ENCODE measurements around the gene ADAMTS16. TPM values are rescaled to one million over a fixed set of nuclear protein-coding genes. Genes with fewer than 3 reads are reported as not detected.

The ADAMTS16 gene
- total RNA-seq, 2 experiments from 2014 or later: not detected

- H3K9me3 Mint-ChIP-seq: peaks cover 7% of the 10 kb centered on the region
- POLR2A ChIA-PET: no interaction called here
- H3K4me1 Mint-ChIP-seq: no peaks in the 10 kb centered on the region
- no peaks in the 10 kb centered on the region for H3K27me3 Mint-ChIP-seq
- no peak for DNase-seq
- no peak overlapping the region for H3K27ac Mint-ChIP-seq
- CTCF ChIA-PET: no interaction called here
- no peak overlapping the region for H3K4me3 Mint-ChIP-seq
- no peaks in the 10 kb centered on the region for H3K36me3 Mint-ChIP-seq (ENCODE audit: low read depth)
Observed at GRCh38 chr5:5298068-5298633, 158.0 kb downstream of the ADAMTS16 start.

GRCh38 chr5:5298841-5299541 lies 158.9 kb downstream of the ADAMTS16 start:
- POLR2A ChIA-PET: no interaction called here
- no peaks in the 10 kb centered on the region for H3K27me3 Mint-ChIP-seq
- peaks cover 7% of the 10 kb centered on the region for H3K9me3 Mint-ChIP-seq
- no peak overlapping the region for H3K4me3 Mint-ChIP-seq
- H3K4me1 Mint-ChIP-seq: no peaks in the 10 kb centered on the region
- no peak for DNase-seq
- no peak overlapping the region for H3K27ac Mint-ChIP-seq
- H3K36me3 Mint-ChIP-seq (ENCODE audit: low read depth): no peaks in the 10 kb centered on the region
- CTCF ChIA-PET: no interaction called here

DNA sequence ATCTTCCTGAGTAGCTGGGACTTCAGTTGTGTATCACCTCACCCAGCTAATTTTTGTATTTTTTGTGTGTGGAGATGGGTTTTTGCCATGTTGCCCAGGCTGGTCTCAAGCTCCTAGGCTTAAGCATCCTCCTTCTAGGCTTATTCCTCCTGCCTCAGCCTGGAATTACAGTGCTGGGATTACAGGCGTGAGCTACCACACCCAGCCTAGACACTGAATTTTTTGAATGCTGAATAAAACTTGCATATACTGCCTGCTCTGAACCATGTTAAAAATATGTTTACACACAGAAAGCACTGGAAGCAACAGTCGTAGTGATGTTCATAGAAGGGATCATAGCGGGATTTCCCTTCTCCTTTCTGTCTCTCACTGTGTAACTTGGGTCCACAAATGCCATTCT lies 161.0 kb downstream of the ADAMTS16 start:
- POLR2A ChIA-PET: no interaction called here
- peaks cover 11% of the 10 kb centered on the region for H3K9me3 Mint-ChIP-seq
- H3K4me3 Mint-ChIP-seq: no peak overlapping the region
- no peaks in the 10 kb centered on the region for H3K36me3 Mint-ChIP-seq (ENCODE audit: low read depth)
- CTCF ChIA-PET: interaction anchor here (1.1 kb wide), 1 partner anchor 10 kb away, joined by 4 read pairs; no protein-coding TSS in a partner anchor
- no peak overlapping the region for H3K27ac Mint-ChIP-seq
- no peak for DNase-seq
- no peaks in the 10 kb centered on the region for H3K4me1 Mint-ChIP-seq
- no peaks in the 10 kb centered on the region for H3K27me3 Mint-ChIP-seq

DNA sequence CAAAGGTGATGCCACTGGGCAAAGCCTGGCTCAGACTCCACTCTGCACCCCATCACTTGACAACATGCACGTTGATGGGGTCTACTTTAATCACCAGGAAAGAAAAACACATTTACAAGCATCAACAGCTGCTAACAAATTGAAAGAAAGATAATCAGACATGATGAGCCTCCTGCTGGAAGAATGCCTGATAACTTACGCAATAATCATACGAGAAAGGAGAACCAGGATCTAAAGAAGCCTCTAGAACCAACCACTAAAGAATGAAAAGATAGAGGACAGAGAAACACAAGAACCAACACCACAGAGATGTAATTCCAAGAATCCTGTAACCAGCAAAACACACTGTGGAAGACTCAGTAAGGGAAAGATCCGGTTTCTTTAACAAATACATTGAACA lies 162.1 kb downstream of the ADAMTS16 start:
- no peaks in the 10 kb centered on the region for H3K36me3 Mint-ChIP-seq (ENCODE audit: low read depth)
- no peaks in the 10 kb centered on the region for H3K27me3 Mint-ChIP-seq
- no peak overlapping the region for H3K27ac Mint-ChIP-seq
- peaks cover 13% of the 10 kb centered on the region for H3K9me3 Mint-ChIP-seq
- DNase-seq: no peak
- CTCF ChIA-PET: interaction anchor here (1.1 kb wide), 1 partner anchor 9 kb away, joined by 4 read pairs; no protein-coding TSS in a partner anchor
- POLR2A ChIA-PET: no interaction called here
- no peaks in the 10 kb centered on the region for H3K4me1 Mint-ChIP-seq
- no peak overlapping the region for H3K4me3 Mint-ChIP-seq

DNA sequence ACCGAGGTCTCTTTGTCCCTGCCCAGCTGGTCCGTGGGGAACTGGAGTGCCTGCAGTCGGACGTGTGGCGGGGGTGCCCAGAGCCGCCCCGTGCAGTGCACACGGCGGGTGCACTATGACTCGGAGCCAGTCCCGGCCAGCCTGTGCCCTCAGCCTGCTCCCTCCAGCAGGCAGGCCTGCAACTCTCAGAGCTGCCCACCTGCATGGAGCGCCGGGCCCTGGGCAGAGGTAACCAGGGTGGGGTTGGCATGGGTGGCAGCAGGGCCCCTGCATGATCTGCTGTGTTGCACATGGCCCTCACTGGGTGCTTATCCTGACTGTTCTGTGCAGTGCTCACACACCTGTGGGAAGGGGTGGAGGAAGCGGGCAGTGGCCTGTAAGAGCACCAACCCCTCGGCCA lies 163.1 kb downstream of the ADAMTS16 start:
- Mint-ChIP-seq H3K27ac (no peak overlapping the region), H3K27me3 (no peaks in the 10 kb centered on the region), H3K36me3 (ENCODE audit: low read depth) (no peaks in the 10 kb centered on the region), H3K4me3 (no peak overlapping the region), H3K9me3 (peaks cover 13% of the 10 kb centered on the region), H3K4me1 (no peaks in the 10 kb centered on the region)
- ChIA-PET POLR2A (no interaction called here), CTCF (no interaction called here)
- DNase-seq: no peak

GRCh38 chr5:5304361-5305020 lies 164.4 kb downstream of the ADAMTS16 start:
- H3K4me3 Mint-ChIP-seq: no peak overlapping the region
- peaks cover 16% of the 10 kb centered on the region for H3K9me3 Mint-ChIP-seq
- CTCF ChIA-PET: no interaction called here
- H3K4me1 Mint-ChIP-seq: no peaks in the 10 kb centered on the region
- H3K27me3 Mint-ChIP-seq: no peaks in the 10 kb centered on the region
- H3K27ac Mint-ChIP-seq: no peak overlapping the region
- no peaks in the 10 kb centered on the region for H3K36me3 Mint-ChIP-seq (ENCODE audit: low read depth)
- no peak for DNase-seq
- POLR2A ChIA-PET: no interaction called here

- H3K4me1 Mint-ChIP-seq: no peaks in the 10 kb centered on the region
- no peak overlapping the region for H3K4me3 Mint-ChIP-seq
- POLR2A ChIA-PET: no interaction called here
- H3K27me3 Mint-ChIP-seq: no peaks in the 10 kb centered on the region
- no peaks in the 10 kb centered on the region for H3K36me3 Mint-ChIP-seq (ENCODE audit: low read depth)
- peaks cover 14% of the 10 kb centered on the region for H3K9me3 Mint-ChIP-seq
- no peak overlapping the region for H3K27ac Mint-ChIP-seq
- DNase-seq: no peak
- CTCF ChIA-PET: no interaction called here
Observed at GRCh38 chr5:5306696-5307095, 166.6 kb downstream of the ADAMTS16 start.

DNA sequence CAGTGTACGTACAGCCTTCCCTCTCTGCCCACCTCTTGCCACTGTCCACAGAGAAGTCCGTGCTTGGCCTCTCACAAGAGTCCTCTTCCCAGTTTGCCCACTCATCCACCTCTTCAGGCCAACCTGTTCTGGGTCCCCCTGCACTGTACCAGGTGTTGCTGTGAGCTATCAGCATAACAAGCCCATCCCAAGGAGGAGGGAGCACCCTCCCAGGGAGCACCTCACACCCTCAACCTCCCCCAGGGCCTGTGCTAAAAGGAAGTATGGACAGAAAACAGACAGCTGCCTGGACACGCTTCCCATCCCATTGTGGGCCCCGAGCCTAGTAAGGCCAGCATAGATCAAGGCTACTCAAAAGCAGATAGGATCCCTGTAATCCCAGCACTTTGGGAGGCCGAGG lies 168.2 kb downstream of the ADAMTS16 start:
- H3K36me3 Mint-ChIP-seq (ENCODE audit: low read depth): no peaks in the 10 kb centered on the region
- H3K9me3 Mint-ChIP-seq: peaks cover 11% of the 10 kb centered on the region
- ChIA-PET CTCF (no interaction called here), POLR2A (no interaction called here)
- no peaks in the 10 kb centered on the region for H3K4me1 Mint-ChIP-seq
- DNase-seq: no peak
- H3K4me3 Mint-ChIP-seq: no peak overlapping the region
- H3K27ac Mint-ChIP-seq: no peak overlapping the region
- no peaks in the 10 kb centered on the region for H3K27me3 Mint-ChIP-seq

GRCh38 chr5:5309645-5310044 lies 169.5 kb downstream of the ADAMTS16 start:
- Mint-ChIP-seq H3K4me1 (no peaks in the 10 kb centered on the region), H3K9me3 (peaks cover 11% of the 10 kb centered on the region), H3K4me3 (no peak overlapping the region), H3K27me3 (no peaks in the 10 kb centered on the region), H3K36me3 (ENCODE audit: low read depth) (no peaks in the 10 kb centered on the region), H3K27ac (no peak overlapping the region)
- ChIA-PET CTCF (no interaction called here), POLR2A (no interaction called here)
- DNase-seq: no peak

- ChIA-PET CTCF (no interaction called here), POLR2A (no interaction called here)
- Mint-ChIP-seq H3K27ac (no peak overlapping the region), H3K4me3 (no peak overlapping the region), H3K4me1 (no peaks in the 10 kb centered on the region), H3K9me3 (peaks cover 9% of the 10 kb centered on the region), H3K36me3 (ENCODE audit: low read depth) (no peaks in the 10 kb centered on the region), H3K27me3 (no peaks in the 10 kb centered on the region)
- no peak for DNase-seq
Observed at GRCh38 chr5:5313101-5313635, 173.0 kb downstream of the ADAMTS16 start.

- H3K9me3 Mint-ChIP-seq: peaks cover 9% of the 10 kb centered on the region
- CTCF ChIA-PET: no interaction called here
- H3K4me1 Mint-ChIP-seq: no peaks in the 10 kb centered on the region
- no peak overlapping the region for H3K27ac Mint-ChIP-seq
- H3K36me3 Mint-ChIP-seq (ENCODE audit: low read depth): no peaks in the 10 kb centered on the region
- no peak for DNase-seq
- no peaks in the 10 kb centered on the region for H3K27me3 Mint-ChIP-seq
- no peak overlapping the region for H3K4me3 Mint-ChIP-seq
- POLR2A ChIA-PET: no interaction called here
Observed at GRCh38 chr5:5314166-5314565, 174.0 kb downstream of the ADAMTS16 start.

- ChIA-PET POLR2A (no interaction called here), CTCF (no interaction called here)
- Mint-ChIP-seq H3K36me3 (ENCODE audit: low read depth) (no peaks in the 10 kb centered on the region), H3K4me1 (no peaks in the 10 kb centered on the region), H3K27me3 (no peaks in the 10 kb centered on the region), H3K4me3 (no peak overlapping the region), H3K9me3 (peaks cover 4% of the 10 kb centered on the region), H3K27ac (no peak overlapping the region)
- DNase-seq: no peak
Observed at GRCh38 chr5:5314626-5315025, 174.5 kb downstream of the ADAMTS16 start.

DNA sequence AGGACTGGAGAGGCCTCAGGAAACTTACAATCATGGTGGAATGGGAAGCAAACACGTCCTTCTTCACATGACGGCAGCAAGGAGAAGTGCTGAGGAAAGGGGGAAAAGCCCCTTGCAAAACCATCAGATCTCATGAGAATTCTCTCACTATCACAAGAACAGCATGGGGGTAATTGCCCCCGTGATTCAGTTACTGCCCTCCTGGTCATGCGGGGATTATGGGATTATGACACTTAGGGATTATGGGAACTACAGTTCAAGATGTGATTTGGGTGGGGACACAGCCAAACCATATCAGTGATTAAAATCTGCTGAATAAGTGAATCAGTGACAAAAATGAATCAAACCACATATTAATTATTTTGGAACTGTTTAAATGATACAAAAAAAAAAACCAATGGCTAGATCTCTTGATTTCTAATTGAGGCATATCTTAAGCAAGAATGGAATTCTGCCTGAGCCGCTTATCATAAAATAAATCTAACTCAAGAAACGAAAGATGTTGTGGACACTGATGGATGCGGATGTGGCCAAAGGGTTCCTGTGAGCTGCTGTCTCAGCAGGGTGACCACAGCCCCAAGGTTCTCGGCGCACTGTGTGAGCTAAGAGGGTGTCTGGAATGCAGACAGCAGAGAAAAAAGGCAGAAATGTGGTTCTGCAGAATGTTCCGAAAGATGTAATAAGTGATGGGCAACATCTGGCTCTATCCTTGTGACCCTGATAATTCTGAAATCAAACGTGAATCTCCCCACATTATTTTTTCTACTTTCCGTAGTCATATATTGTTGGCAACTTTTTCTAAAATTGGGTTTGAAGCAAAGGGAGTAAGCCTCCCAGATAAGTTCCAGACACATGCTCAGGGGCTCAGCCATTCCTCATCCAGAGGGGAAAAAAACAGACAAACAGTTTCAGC lies 175.2 kb downstream of the ADAMTS16 start:
- H3K9me3 Mint-ChIP-seq: peaks cover 4% of the 10 kb centered on the region
- no peak for DNase-seq
- CTCF ChIA-PET: no interaction called here
- no peak overlapping the region for H3K4me3 Mint-ChIP-seq
- H3K4me1 Mint-ChIP-seq: no peaks in the 10 kb centered on the region
- H3K36me3 Mint-ChIP-seq (ENCODE audit: low read depth): no peaks in the 10 kb centered on the region
- POLR2A ChIA-PET: no interaction called here
- H3K27ac Mint-ChIP-seq: no peak overlapping the region
- no peaks in the 10 kb centered on the region for H3K27me3 Mint-ChIP-seq

Measured in activated CD4-positive, alpha-beta memory T cell treated with anti-CD3 and anti-CD28 coated beads, Interleukin-2, amount 10 ng/mL, durations not matched to agents 7 days and 5 days (primary cell).